GM23248 (cell line): ENCODE data around the gene IFNG. TPM values are rescaled to one million over a fixed set of nuclear protein-coding genes. Genes with fewer than 3 reads are reported as not detected.
A peak's percentile ranks its signal among the peaks of the same experiment; 100 is the strongest.

ENCODE experiments used
- DNase-seq: peaks from one replicate; pipeline ENCODE4 v3.0.0-alpha.2; 2015
- H2AFZ ChIP-seq: fragments of 200-600 bp; sonication (generic); 2 replicates; pipeline ENCODE4 v1.6.1; 2016; ENCODE audit warnings: antibody characterized with exemption
- H3F3A ChIP-seq: fragments of 200-600 bp; sonication (generic); 2 replicates; pipeline ENCODE4 v1.6.1; 2016; ENCODE audit warnings: mild to moderate bottlenecking, antibody characterized with exemption, mixed run types; ENCODE audit not compliant: insufficient read depth
- H3K27ac ChIP-seq: fragments of 200-600 bp; sonication (generic); 2 replicates; pipeline ENCODE4 v1.5.1; 2016; ENCODE audit warnings: mild to moderate bottlenecking
- H3K27me3 ChIP-seq: fragments of 200-600 bp; sonication (generic); replicated peaks from 2 replicates; pipeline ENCODE4 v1.6.1; 2016; ENCODE audit warnings: mild to moderate bottlenecking; ENCODE audit not compliant: insufficient read depth
- H3K36me3 ChIP-seq: fragments of 200-600 bp; sonication (generic); 2 replicates; pipeline ENCODE4 v1.6.1; 2016; ENCODE audit warnings: low read depth, mild to moderate bottlenecking
- H3K4me1 ChIP-seq: fragments of 200-600 bp; sonication (generic); 2 replicates; pipeline ENCODE4 v1.6.1; 2016; ENCODE audit warnings: mild to moderate bottlenecking; ENCODE audit not compliant: insufficient read depth
- H3K4me2 ChIP-seq: fragments of 200-600 bp; sonication (generic); one replicate; pipeline ENCODE4 v1.6.1; 2016; ENCODE audit warnings: mild to moderate bottlenecking; ENCODE audit not compliant: unreplicated experiment
- H3K4me3 ChIP-seq: fragments of 200-600 bp; sonication (generic); 2 replicates; pipeline ENCODE4 v1.5.1; 2016; ENCODE audit warnings: mild to moderate bottlenecking
- H3K79me2 ChIP-seq: fragments of 200-600 bp; sonication (generic); 2 replicates; pipeline ENCODE4 v1.6.1; 2016; ENCODE audit warnings: mild to moderate bottlenecking; ENCODE audit not compliant: insufficient read depth
- H3K9ac ChIP-seq: fragments of 200-600 bp; sonication (generic); 2 replicates; pipeline ENCODE4 v1.6.1; 2016; ENCODE audit warnings: mild to moderate bottlenecking
- H3K9me2 ChIP-seq: fragments of 200-600 bp; sonication (generic); 2 replicates; pipeline ENCODE4 v1.6.1; 2016; ENCODE audit warnings: mixed run types, mild to moderate bottlenecking, moderate library complexity; ENCODE audit not compliant: insufficient read depth
- H3K9me3 ChIP-seq: fragments of 200-600 bp; sonication (generic); one replicate; pipeline ENCODE4 v1.6.1; 2017; ENCODE audit warnings: low read depth
- H4K20me1 ChIP-seq: fragments of 200-600 bp; sonication (generic); 2 replicates; pipeline ENCODE4 v1.6.0; 2016; ENCODE audit not compliant: insufficient read depth
- EZH2 ChIP-seq: fragments of 200-600 bp; sonication (generic); IDR thresholded peaks from 2 replicates; pipeline ENCODE4 v1.6.1; 2018; ENCODE audit warnings: antibody characterized with exemption, mild to moderate bottlenecking; ENCODE audit not compliant: insufficient read depth, poor library complexity, severe bottlenecking
- EZH2phosphoT487 ChIP-seq: fragments of 200-600 bp; sonication (generic); IDR thresholded peaks from 2 replicates; pipeline ENCODE4 v1.6.1; 2018; ENCODE audit warnings: antibody characterized with exemption, moderate library complexity, mild to moderate bottlenecking, low read depth; ENCODE audit not compliant: insufficient read depth
- WGBS, 2 experiments: methylation state at CpG; one replicate each; pipeline ENCODE4 v1.1.6; 2015 to 2017; ENCODE audit warnings: low lambda C conversion rate in 2 of 2, low coverage in 1 of 2; ENCODE audit errors: missing lambda C conversion rate in 2 of 2; 5-methylcytosine and 5-hydroxymethylcytosine counted together
- in situ Hi-C: fragments of 300-500 bp; cut with MboI; formaldehyde crosslinking; loops from 2 replicates; pipeline ENCODE4 v1.15.0; 2020
- polyA plus RNA-seq: library from polyadenylated mRNA; unstranded; fragments of >200 nt; fragmentation: Nextera tagmentation; extraction: Ambion mirVana; gene quantifications from 2 replicates; pipeline ENCODE4 v1.2.1, GENCODE V29; 2016
- total RNA-seq: library from RNA; depleted of rRNA; stranded (reverse); fragments of >200 nt; shearing (Covaris generic); gene quantifications from 2 replicates; pipeline ENCODE4 v1.2.3, GENCODE V29; 2014

The IFNG gene
- total and polyA plus RNA-seq, 2 experiments from 2014 or later, result not detected

GRCh38 chr12:68163560-68164081, 4.1 kb upstream of the IFNG start:
- no peaks in the 10 kb centered on the region for H4K20me1 ChIP-seq
- H3K36me3 ChIP-seq, result no peaks in the 10 kb centered on the region
- peaks cover 47% of the 10 kb centered on the region for H3K27me3 ChIP-seq
- no peak for DNase-seq
- TF ChIP-seq EZH2 (no peak), EZH2phosphoT487 (no peak)
- H3K4me2 ChIP-seq, result no peak overlapping the region
- no peak overlapping the region for H2AFZ ChIP-seq
- no peak overlapping the region for H3K27ac ChIP-seq
- H3K79me2 ChIP-seq, result no peaks in the 10 kb centered on the region
- in situ Hi-C loops, result no loop called here
- H3K4me3 ChIP-seq, result no peak overlapping the region
- no peaks in the 10 kb centered on the region for H3K4me1 ChIP-seq
- H3F3A ChIP-seq, result no peaks in the 10 kb centered on the region
- no peaks in the 10 kb centered on the region for H3K9me2 ChIP-seq
- H3K9me3 ChIP-seq, result no peaks in the 10 kb centered on the region
- no peak overlapping the region for H3K9ac ChIP-seq
- 58 to 59% methylated on average over 4 of the region's 4 CpGs for WGBS, 2 experiments

GRCh38 chr12:68162374-68162773, 2.8 kb upstream of the IFNG start:
- Histone ChIP-seq H3K36me3 (no peaks in the 10 kb centered on the region), H3K4me3 (no peak overlapping the region), H3K9me3 (no peaks in the 10 kb centered on the region), H3K4me1 (no peaks in the 10 kb centered on the region), H3K79me2 (no peaks in the 10 kb centered on the region), H3F3A (no peaks in the 10 kb centered on the region), H3K9ac (no peak overlapping the region), H4K20me1 (no peaks in the 10 kb centered on the region), H3K27me3 (peaks cover 45% of the 10 kb centered on the region), H3K9me2 (no peaks in the 10 kb centered on the region), H3K27ac (no peak overlapping the region), H2AFZ (no peak overlapping the region), H3K4me2 (no peak overlapping the region)
- in situ Hi-C loops, result no loop called here
- TF ChIP-seq EZH2phosphoT487 (no peak), EZH2 (no peak)
- 31 to 43% methylated on average over 2 of the region's 2 CpGs for WGBS, 2 experiments
- DNase-seq, result no peak

DNA sequence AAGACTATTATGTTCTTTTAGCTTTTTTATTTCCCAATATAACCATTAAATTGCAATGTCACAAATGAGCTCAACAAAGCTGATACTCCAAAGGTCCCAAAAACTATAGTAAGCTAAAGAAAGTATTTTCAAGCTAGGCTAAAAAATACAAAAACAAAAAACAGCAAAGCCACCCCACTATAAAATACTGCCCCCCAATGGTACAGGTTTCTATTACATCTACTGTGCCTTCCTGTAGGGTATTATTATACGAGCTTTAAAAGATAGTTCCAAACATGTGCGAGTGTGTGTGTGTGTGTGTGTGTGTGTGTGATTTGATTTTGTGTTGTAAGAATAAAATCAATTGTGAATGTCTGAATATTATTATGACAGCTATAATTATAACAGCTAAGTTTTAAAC, 1.1 kb downstream of the IFNG start:
- in situ Hi-C loops, result no loop called here

GRCh38 chr12:68157380-68157779, 2.2 kb downstream of the IFNG start:
- Histone ChIP-seq H3K36me3 (no peaks in the 10 kb centered on the region), H3K4me2 (no peak overlapping the region), H3K79me2 (no peaks in the 10 kb centered on the region), H3K4me1 (no peaks in the 10 kb centered on the region), H3K9me2 (no peaks in the 10 kb centered on the region), H3K9me3 (no peaks in the 10 kb centered on the region), H3K4me3 (no peak overlapping the region), H4K20me1 (no peaks in the 10 kb centered on the region), H2AFZ (no peak overlapping the region), H3K9ac (no peak overlapping the region), H3K27me3 (peaks cover 34% of the 10 kb centered on the region; the same call in 1 of the 2 replicates), H3F3A (no peaks in the 10 kb centered on the region), H3K27ac (no peak overlapping the region)
- in situ Hi-C loops, result no loop called here
- no peak for TF ChIP-seq EZH2phosphoT487
- TF ChIP-seq EZH2, result no peak
- DNase-seq, result no peak
- 55 to 56% methylated on average over 4 of the region's 4 CpGs for WGBS, 2 experiments

More for the DNA sequence above, 1.1 kb downstream of the IFNG start:
- H3K27ac ChIP-seq, result no peak overlapping the region
- H3K9me2 ChIP-seq, result no peaks in the 10 kb centered on the region
- no peak for TF ChIP-seq EZH2
- TF ChIP-seq EZH2phosphoT487, result no peak
- peak; percentile 29 for DNase-seq
- H3K4me1 ChIP-seq, result no peaks in the 10 kb centered on the region
- H3K4me2 ChIP-seq, result no peak overlapping the region
- H3K4me3 ChIP-seq, result no peak overlapping the region
- no peaks in the 10 kb centered on the region for H3F3A ChIP-seq
- 52 to 60% methylated on average over 2 of the region's 2 CpGs for WGBS, 2 experiments
- no peaks in the 10 kb centered on the region for H3K36me3 ChIP-seq
- H2AFZ ChIP-seq, result no peak overlapping the region
- no peaks in the 10 kb centered on the region for H3K79me2 ChIP-seq
- peaks cover 40% of the 10 kb centered on the region for H3K27me3 ChIP-seq
- H3K9ac ChIP-seq, result no peak overlapping the region
- H4K20me1 ChIP-seq, result no peaks in the 10 kb centered on the region
- no peaks in the 10 kb centered on the region for H3K9me3 ChIP-seq

DNA sequence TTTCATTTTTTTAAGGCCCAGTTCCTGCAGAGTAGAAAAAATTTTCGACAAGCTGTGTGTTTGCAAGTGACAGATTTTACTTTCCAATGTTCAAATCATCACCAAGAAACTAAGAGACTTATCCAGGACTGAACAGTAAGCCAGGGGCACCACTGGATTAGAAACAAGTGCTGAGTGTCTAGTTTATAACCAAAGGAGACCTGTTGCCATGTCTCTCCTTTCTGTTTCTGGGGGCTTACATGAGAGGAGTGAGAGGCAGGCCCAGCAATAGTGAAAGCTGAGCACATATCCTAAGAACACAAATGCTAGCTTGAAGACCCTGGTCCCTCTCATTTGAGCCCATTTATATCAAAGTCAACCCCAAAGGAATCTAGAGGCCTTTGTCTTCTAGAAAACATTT, 2.9 kb downstream of the IFNG start:
- no peaks in the 10 kb centered on the region for H3K9me3 ChIP-seq
- no peak for DNase-seq
- 0 to 4% methylated on average over 1 of the region's 1 CpG for WGBS, 2 experiments
- H3K9ac ChIP-seq, result no peak overlapping the region
- no peak overlapping the region for H3K4me2 ChIP-seq
- no peaks in the 10 kb centered on the region for H3K79me2 ChIP-seq
- H3K9me2 ChIP-seq, result no peaks in the 10 kb centered on the region
- no peaks in the 10 kb centered on the region for H4K20me1 ChIP-seq
- no peak overlapping the region for H3K4me3 ChIP-seq
- H3K27me3 ChIP-seq, result peaks cover 34% of the 10 kb centered on the region; the same call in 1 of the 2 replicates
- no peak overlapping the region for H3K27ac ChIP-seq
- H3K36me3 ChIP-seq, result no peaks in the 10 kb centered on the region
- no peaks in the 10 kb centered on the region for H3F3A ChIP-seq
- no peaks in the 10 kb centered on the region for H3K4me1 ChIP-seq
- in situ Hi-C loops, result no loop called here
- TF ChIP-seq EZH2 (no peak), EZH2phosphoT487 (no peak)
- no peak overlapping the region for H2AFZ ChIP-seq
